ENCODE data around the gene SORBS2. TPM values are rescaled to one million over a fixed set of nuclear protein-coding genes. Genes with fewer than 3 reads are reported as not detected.
A peak's percentile ranks its signal among the peaks of the same experiment; 100 is the strongest.

The SORBS2 gene
- total RNA-seq, 1 experiment from 2014 or later = 9.7 TPM

- Mint-ChIP-seq H3K4me1 (peaks cover 19 to 31% of the 10 kb centered on the region in 2 experiments), H3K4me3 (no peak overlapping the region), H3K9me3 (peaks cover 9 to 11% of the 10 kb centered on the region in 2 experiments; a peak in 4 of 5 replicates), H3K27me3 (ENCODE audit: low read depth) (no peaks in the 10 kb centered on the region), H3K36me3 (ENCODE audit: insufficient read depth in 1 of 3, low read depth in 3 of 3) (peaks cover 3 to 17% (median 14%) of the 10 kb centered on the region in 3 experiments; a peak in 4 of 7 replicates), H3K27ac (no peak overlapping the region)
- Histone ChIP-seq H3K27ac (ENCODE audit: insufficient read length, low read depth, low read length) (peak overlapping the region; percentile 100), H4K5ac (ENCODE audit: insufficient read length, low read depth, low read length) (no peak overlapping the region), H3K56ac (ENCODE audit: insufficient read length, low read depth, low read length) (no peak overlapping the region), H2BK12ac (ENCODE audit: insufficient read length, low read depth, low read length) (no peak overlapping the region), H4K91ac (ENCODE audit: insufficient read length, low read depth, low read length) (no peak overlapping the region), H3K9me3 (ENCODE audit: control insufficient read depth, low read depth, low read length) (no peaks in the 10 kb centered on the region), H3K27me3 (ENCODE audit: insufficient read depth, low read length) (no peaks in the 10 kb centered on the region), H4K8ac (replicated peaks; ENCODE audit: insufficient read length, low read depth, low read length) (peak overlapping the region; percentile 12), H2BK120ac (ENCODE audit: low read depth, low read length, poor library complexity, severe bottlenecking) (no peak overlapping the region), H2AFZ (ENCODE audit: low read length) (no peak overlapping the region), H3K18ac (ENCODE audit: insufficient read length, low read depth, low read length) (no peak overlapping the region), H2BK5ac (ENCODE audit: insufficient read length, low read length) (no peak overlapping the region), H4K20me1 (ENCODE audit: control insufficient read depth, insufficient read depth, insufficient read length) (no peaks in the 10 kb centered on the region), H3K4me2 (ENCODE audit: insufficient read depth, insufficient read length, low read length) (no peak overlapping the region), H2AK5ac (ENCODE audit: insufficient read length, low read length) (no peak overlapping the region), H3K79me2 (ENCODE audit: insufficient read depth, low read length) (no peaks in the 10 kb centered on the region), H3K23me2 (ENCODE audit: insufficient read length, low read depth, low read length, poor library complexity, severe bottlenecking) (no peaks in the 10 kb centered on the region), H3K4me1 (ENCODE audit: insufficient read depth, low read length) (peaks cover 26% of the 10 kb centered on the region; the same call in 1 of the 2 replicates), H3K23ac (ENCODE audit: insufficient read length, low read depth, low read length) (no peak overlapping the region), H2BK15ac (ENCODE audit: low read depth, low read length) (no peak overlapping the region), H2BK20ac (ENCODE audit: low read depth, low read length, poor library complexity, severe bottlenecking) (no peak overlapping the region), H3K79me1 (ENCODE audit: insufficient read depth, low read depth, low read length, poor library complexity, severe bottlenecking) (no peaks in the 10 kb centered on the region), H3K9ac (ENCODE audit: extremely low read depth, insufficient read length, low read length) (no peak overlapping the region), H3K4ac (ENCODE audit: low read depth, low read length) (no peak overlapping the region), H3T11ph (ENCODE audit: low read length) (peak overlapping the region; percentile 25), H3K14ac (ENCODE audit: insufficient read depth, low read length) (no peak overlapping the region)
- DNase-seq = no peak
- TF ChIP-seq CTCF (conservative IDR thresholded peaks at IDR 0.05) = no peak
- WGBS (ENCODE audit: extremely low coverage, insufficient read length, low lambda C conversion rate) = no CpG with 5 or more reads among the region's 2 CpGs
Observed at GRCh38 chr4:185840201-185840600, 28.2 kb upstream of the SORBS2 start.
